HPDE6-E6E7 (cell line): ENCODE data around the gene SPAG6.
"Not testable (repeated sequence)": the region's sequence is repeated elsewhere in the genome, so short reads cannot be mapped to it uniquely, and the experiment has no call there.

Source experiments
- DNase-seq: peaks from one replicate; pipeline ENCODE4 v3.0.0; 2011; ENCODE audit warnings: missing footprints; ENCODE audit errors: extremely low spot score

SPAG6 gene

GRCh38 chr10:22370320-22370719 is 25.0 kb downstream of the SPAG6 start:
- no peak for DNase-seq

GRCh38 chr10:22372298-22372697 is 27.0 kb downstream of the SPAG6 start:
- no peak for DNase-seq

GRCh38 chr10:22372917-22373316 is 27.6 kb downstream of the SPAG6 start:
- no peak for DNase-seq

- no peak for DNase-seq
Measured at GRCh38 chr10:22374489-22375126, 29.3 kb downstream of the SPAG6 start.

- DNase-seq: no peak
Measured at GRCh38 chr10:22379059-22379458, 33.8 kb downstream of the SPAG6 start.

- DNase-seq: no peak
Measured at GRCh38 chr10:22381262-22381661, 36.0 kb downstream of the SPAG6 start.

- no peak for DNase-seq
Measured at GRCh38 chr10:22386503-22386902, 41.2 kb downstream of the SPAG6 start.

- no peak for DNase-seq
Measured at GRCh38 chr10:22389856-22390589, 44.7 kb downstream of the SPAG6 start.

- no peak for DNase-seq
Measured at GRCh38 chr10:22391600-22391999, 46.3 kb downstream of the SPAG6 start.

- not testable (repeated sequence) for DNase-seq
Measured at GRCh38 chr10:22396195-22396594, 50.9 kb downstream of the SPAG6 start.

- DNase-seq: not testable (repeated sequence)
Measured at GRCh38 chr10:22406916-22407315, 61.6 kb downstream of the SPAG6 start.

GRCh38 chr10:22410394-22410793 is 65.1 kb downstream of the SPAG6 start:
- no peak for DNase-seq

- DNase-seq: no peak
Measured at GRCh38 chr10:22410846-22411245, 65.5 kb downstream of the SPAG6 start.

- no peak for DNase-seq
Measured at GRCh38 chr10:22414146-22414545, 68.8 kb downstream of the SPAG6 start.

- no peak for DNase-seq
Measured at GRCh38 chr10:22415072-22415471, 69.8 kb downstream of the SPAG6 start.

GRCh38 chr10:22417736-22418268 is 72.5 kb downstream of the SPAG6 start:
- DNase-seq: no peak

- no peak for DNase-seq
Measured at GRCh38 chr10:22420787-22421517, 75.7 kb downstream of the SPAG6 start.

GRCh38 chr10:22426653-22427052 is 81.4 kb downstream of the SPAG6 start:
- DNase-seq: no peak

- DNase-seq: peak; percentile 14
Measured at GRCh38 chr10:22427101-22427500, 81.8 kb downstream of the SPAG6 start.

- peak; percentile 35 for DNase-seq
Measured at GRCh38 chr10:22427890-22428571, 82.7 kb downstream of the SPAG6 start.

GRCh38 chr10:22429146-22429545 is 83.8 kb downstream of the SPAG6 start:
- DNase-seq: no peak

GRCh38 chr10:22429981-22430421 is 84.7 kb downstream of the SPAG6 start:
- no peak for DNase-seq
